ENCODE data around the gene TEPSIN. TPM values are rescaled to one million over a fixed set of nuclear protein-coding genes. Genes with fewer than 3 reads are reported as not detected.

TEPSIN gene
- total RNA-seq, 4 donors from 2014 or later = 16.7 to 42.9 (median 23.3) TPM

GRCh38 chr17:81270279-81270678 lies 31.4 kb upstream of the TEPSIN start:
- intact Hi-C loops (cut with DNase I) = no loop called here
- H3K4me3 ChIP-seq = no peak overlapping the region
- no peaks in the 10 kb centered on the region for H3K4me1 ChIP-seq
- H3K27ac ChIP-seq = no peak overlapping the region
- H3K9me3 ChIP-seq = no peaks in the 10 kb centered on the region
- TF ChIP-seq CTCF (IDR thresholded peaks at IDR 0.05) (no peak), POLR2A (IDR thresholded peaks at IDR 0.05) (no peak)
- DNase-seq = no peak
- no peaks in the 10 kb centered on the region for H3K27me3 ChIP-seq
- WGBS, 2 donors = 82 to 85% methylated on average over 15 to 16 of the region's 18 CpGs
- peaks cover 15 to 99% (median 33%) of the 10 kb centered on the region in 3 donors for H3K36me3 ChIP-seq

- H3K4me1 ChIP-seq = no peaks in the 10 kb centered on the region
Measured at GRCh38 chr17:81267390-81268067, 28.7 kb upstream of the TEPSIN start.

GRCh38 chr17:81265576-81265975 lies 26.7 kb upstream of the TEPSIN start:
- H3K4me1 ChIP-seq = no peaks in the 10 kb centered on the region
- DNase-seq = no peak
- no peak overlapping the region for H3K27ac ChIP-seq
- WGBS, 2 donors = 94 to 100% methylated on average over 1 to 14 of the region's 22 CpGs
- TF ChIP-seq POLR2A (IDR thresholded peaks at IDR 0.05) = no peak
- no peak for TF ChIP-seq CTCF (IDR thresholded peaks at IDR 0.05)
- H3K4me3 ChIP-seq = no peak overlapping the region
- no peaks in the 10 kb centered on the region for H3K27me3 ChIP-seq
- H3K9me3 ChIP-seq = no peaks in the 10 kb centered on the region
- peaks cover 13 to 100% (median 40%) of the 10 kb centered on the region in 3 donors for H3K36me3 ChIP-seq
- intact Hi-C loops (cut with DNase I) = loop anchor here (10.0 kb wide), 1 partner anchor 329 kb away; no protein-coding TSS in a partner anchor

More at GRCh38 chr17:81267390-81268067, 28.7 kb upstream of the TEPSIN start:
- no peak overlapping the region for H3K27ac ChIP-seq
- H3K27me3 ChIP-seq = no peaks in the 10 kb centered on the region
- H3K36me3 ChIP-seq = peaks cover 7 to 99% (median 34%) of the 10 kb centered on the region in 3 donors
- intact Hi-C loops (cut with DNase I) = loop anchor here (10.0 kb wide), 1 partner anchor 327 kb away; no protein-coding TSS in a partner anchor
- no peak for DNase-seq
- 91 to 99% methylated on average over 6 of the region's 6 CpGs for WGBS, 2 donors
- no peak for TF ChIP-seq POLR2A (IDR thresholded peaks at IDR 0.05)
- no peak for TF ChIP-seq CTCF (IDR thresholded peaks at IDR 0.05)
- H3K4me3 ChIP-seq = no peak overlapping the region
- H3K9me3 ChIP-seq = no peaks in the 10 kb centered on the region

GRCh38 chr17:81264640-81265039 lies 25.8 kb upstream of the TEPSIN start:
- Histone ChIP-seq H3K4me3 (no peak overlapping the region), H3K27ac (no peak overlapping the region), H3K9me3 (no peaks in the 10 kb centered on the region), H3K4me1 (no peaks in the 10 kb centered on the region), H3K27me3 (no peaks in the 10 kb centered on the region), H3K36me3 (peaks cover 22 to 100% (median 35%) of the 10 kb centered on the region in 3 donors)
- intact Hi-C loops (cut with DNase I) = loop anchor here (10.0 kb wide), 1 partner anchor 330 kb away; no protein-coding TSS in a partner anchor
- DNase-seq = no peak
- 94 to 100% methylated on average over 4 to 7 of the region's 12 CpGs for WGBS, 2 donors
- TF ChIP-seq CTCF (IDR thresholded peaks at IDR 0.05) (no peak), POLR2A (IDR thresholded peaks at IDR 0.05) (no peak)

- Histone ChIP-seq H3K9me3 (no peaks in the 10 kb centered on the region), H3K36me3 (peaks cover 32 to 100% (median 45%) of the 10 kb centered on the region in 3 donors), H3K4me3 (no peak overlapping the region), H3K27me3 (no peaks in the 10 kb centered on the region), H3K27ac (no peak overlapping the region), H3K4me1 (no peaks in the 10 kb centered on the region)
- no peak for DNase-seq
- WGBS, 2 donors = 93 to 95% methylated on average over 8 to 15 of the region's 40 CpGs
- TF ChIP-seq POLR2A (IDR thresholded peaks at IDR 0.05) = no peak
- no peak for TF ChIP-seq CTCF (IDR thresholded peaks at IDR 0.05)
- intact Hi-C loops (cut with DNase I) = loop anchor here (10.0 kb wide), 1 partner anchor 331 kb away; no protein-coding TSS in a partner anchor
Measured at GRCh38 chr17:81263371-81264181, 24.7 kb upstream of the TEPSIN start.

Data from esophagus squamous epithelium (tissue), 5 donors.